ENCODE measurements around the gene FANCF. TPM values are rescaled to one million over a fixed set of nuclear protein-coding genes. Genes with fewer than 3 reads are reported as not detected.

Gene FANCF
- total and polyA plus RNA-seq, 3 donors from 2014 or later = 11.3 to 14.8 (median 12.7) TPM

DNA sequence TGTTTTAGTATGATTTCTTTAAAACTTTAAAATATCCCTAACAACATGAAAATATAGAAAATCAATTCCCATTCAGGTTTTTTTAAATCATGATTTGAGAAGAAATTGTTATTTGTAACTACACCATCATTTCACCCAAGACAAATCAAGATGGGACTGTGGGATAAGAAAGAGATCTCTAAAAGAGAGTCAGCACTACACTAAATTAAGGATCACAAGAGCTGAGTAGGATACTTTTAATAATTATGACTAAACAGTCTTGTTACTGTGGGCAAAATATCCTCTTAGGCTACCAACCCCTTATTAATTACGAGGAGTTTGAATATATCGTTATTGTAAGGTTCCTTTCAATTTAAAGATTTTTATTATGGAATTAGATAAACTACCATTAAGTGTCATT is 43.7 kb upstream of the FANCF start:
- Histone ChIP-seq H3K27me3 (no peaks in the 10 kb centered on the region), H3K4me3 (no peak overlapping the region), H3K27ac (no peak overlapping the region), H3K4me1 (peaks cover 8% of the 10 kb centered on the region), H3K9me3 (no peaks in the 10 kb centered on the region), H3K36me3 (ENCODE audit: low read depth, missing control alignments) (no peaks in the 10 kb centered on the region)
- DNase-seq = no peak
- WGBS, 2 donors = 94 to 97% methylated on average over 2 of the region's 2 CpGs
- TF ChIP-seq, protein P1, sequence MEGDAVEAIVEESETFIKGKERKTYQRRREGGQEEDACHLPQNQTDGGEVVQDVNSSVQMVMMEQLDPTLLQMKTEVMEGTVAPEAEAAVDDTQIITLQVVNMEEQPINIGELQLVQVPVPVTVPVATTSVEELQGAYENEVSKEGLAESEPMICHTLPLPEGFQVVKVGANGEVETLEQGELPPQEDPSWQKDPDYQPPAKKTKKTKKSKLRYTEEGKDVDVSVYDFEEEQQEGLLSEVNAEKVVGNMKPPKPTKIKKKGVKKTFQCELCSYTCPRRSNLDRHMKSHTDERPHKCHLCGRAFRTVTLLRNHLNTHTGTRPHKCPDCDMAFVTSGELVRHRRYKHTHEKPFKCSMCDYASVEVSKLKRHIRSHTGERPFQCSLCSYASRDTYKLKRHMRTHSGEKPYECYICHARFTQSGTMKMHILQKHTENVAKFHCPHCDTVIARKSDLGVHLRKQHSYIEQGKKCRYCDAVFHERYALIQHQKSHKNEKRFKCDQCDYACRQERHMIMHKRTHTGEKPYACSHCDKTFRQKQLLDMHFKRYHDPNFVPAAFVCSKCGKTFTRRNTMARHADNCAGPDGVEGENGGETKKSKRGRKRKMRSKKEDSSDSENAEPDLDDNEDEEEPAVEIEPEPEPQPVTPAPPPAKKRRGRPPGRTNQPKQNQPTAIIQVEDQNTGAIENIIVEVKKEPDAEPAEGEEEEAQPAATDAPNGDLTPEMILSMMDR (IDR thresholded peaks at IDR 0.05) = no peak
- no peak for TF ChIP-seq POLR2A (IDR thresholded peaks at IDR 0.05)
- intact Hi-C loops (cut with DNase I; ENCODE audit: low total_unique reads) = no loop called here

- Histone ChIP-seq H3K9me3 (no peaks in the 10 kb centered on the region), H3K4me3 (no peak overlapping the region), H3K36me3 (ENCODE audit: low read depth, missing control alignments) (no peaks in the 10 kb centered on the region), H3K27me3 (no peaks in the 10 kb centered on the region), H3K27ac (no peak overlapping the region), H3K4me1 (peaks cover 8% of the 10 kb centered on the region)
- intact Hi-C loops (cut with DNase I; ENCODE audit: low total_unique reads) = no loop called here
- DNase-seq = no peak
- WGBS, 2 donors = 46 to 62% methylated on average over 3 of the region's 3 CpGs
- no peak for TF ChIP-seq POLR2A (IDR thresholded peaks at IDR 0.05)
- TF ChIP-seq, protein P1 (IDR thresholded peaks at IDR 0.05) = no peak
Observed at GRCh38 chr11:22668005-22668796, 42.6 kb upstream of the FANCF start.

GRCh38 chr11:22666688-22667439 is 41.2 kb upstream of the FANCF start:
- peak; percentile 56 for DNase-seq
- Histone ChIP-seq H3K9me3 (no peaks in the 10 kb centered on the region), H3K27me3 (no peaks in the 10 kb centered on the region), H3K4me3 (peak overlapping the region; percentile 1 to 53), H3K36me3 (ENCODE audit: low read depth, missing control alignments) (no peaks in the 10 kb centered on the region), H3K27ac (no peak overlapping the region), H3K4me1 (peaks cover 8% of the 10 kb centered on the region)
- no peak for TF ChIP-seq POLR2A (IDR thresholded peaks at IDR 0.05)
- TF ChIP-seq, protein P1 (IDR thresholded peaks at IDR 0.05) = no peak
- intact Hi-C loops (cut with DNase I; ENCODE audit: low total_unique reads) = no loop called here
- WGBS, 2 donors = 2 to 4% methylated on average over 14 to 40 of the region's 40 CpGs

DNA sequence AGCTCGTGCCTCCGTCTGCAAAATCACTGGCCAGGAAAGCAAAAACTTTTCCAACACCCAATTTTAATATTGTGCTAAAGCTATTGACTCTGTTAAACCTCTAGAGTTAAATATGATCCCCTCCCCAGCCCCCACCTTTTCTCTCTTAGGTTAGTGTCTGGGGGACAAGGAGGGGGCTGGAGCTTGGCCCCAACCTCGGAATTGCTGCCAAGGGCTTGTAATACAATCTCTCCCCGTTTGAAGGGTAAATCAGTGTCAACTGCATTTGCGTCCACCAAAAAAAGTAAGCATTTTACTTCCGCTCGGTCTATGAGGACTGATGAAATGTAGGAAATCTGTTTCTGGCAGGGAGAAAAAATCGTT is 40.7 kb upstream of the FANCF start, which contains the start of gene GAS2:
TSS of gene GAS2 (plus strand) at position 287 of the 363 bp plus-strand sequence. CDS start 8,259 bp downstream, outside the sequence.
- 2 to 4% methylated on average over 8 of the region's 8 CpGs for WGBS, 2 donors

More for the DNA sequence above, 40.7 kb upstream of the FANCF start, which contains the start of gene GAS2:
- DNase-seq = no peak
- TF ChIP-seq, protein P1 (IDR thresholded peaks at IDR 0.05) = no peak
- TF ChIP-seq POLR2A (IDR thresholded peaks at IDR 0.05) = no peak
- no peaks in the 10 kb centered on the region for H3K36me3 ChIP-seq (ENCODE audit: low read depth, missing control alignments)
- peak within 1 kb of the TSS; percentile 1 to 53 for H3K4me3 ChIP-seq
- H3K27me3 ChIP-seq = no peaks in the 10 kb centered on the region
- H3K27ac ChIP-seq = no peak within 1 kb of the TSS
- H3K9me3 ChIP-seq = no peaks in the 10 kb centered on the region
- intact Hi-C loops (cut with DNase I; ENCODE audit: low total_unique reads) = no loop called here
- peaks cover 8% of the 10 kb centered on the region for H3K4me1 ChIP-seq

All from testis (tissue), 3 donors.